Aorta (tissue), 5 donors: Measurements from ENCODE around the gene ATRAID. TPM values are rescaled to one million over a fixed set of nuclear protein-coding genes. Genes with fewer than 3 reads are reported as not detected.

Source experiments
- ATAC-seq: fragments of 200-7000 bp; cut with Tn5 transposase; one replicate; pipeline ENCODE4 v1.9.1; 2022; ENCODE audit warnings: moderate library complexity; ENCODE audit not compliant: low FRiP score
- DNase-seq, 2 donors: peaks; one replicate each; pipeline ENCODE4 v3.0.0-alpha.2; 2020
- H3K27ac ChIP-seq, 2 donors: one replicate each; pipeline ENCODE4 v1.5.1; 2013; ENCODE audit warnings: low read length in 2 of 2, mild to moderate bottlenecking in 2 of 2, moderate library complexity in 2 of 2, control low read depth in 1 of 2, inconsistent platforms in 1 of 2, low read depth in 1 of 2
- H3K27me3 ChIP-seq, 2 donors: one replicate each; pipeline ENCODE4 v1.6.1; 2013; ENCODE audit warnings: control low read depth in 1 of 2, low read length in 1 of 2, mild to moderate bottlenecking in 1 of 2, moderate library complexity in 1 of 2; ENCODE audit not compliant: insufficient read depth in 2 of 2, control insufficient read depth in 1 of 2
- H3K36me3 ChIP-seq, 2 donors: one replicate each; pipeline ENCODE4 v1.6.1; 2013; ENCODE audit warnings: control low read depth in 1 of 2, low read length in 1 of 2, mild to moderate bottlenecking in 1 of 2; ENCODE audit not compliant: insufficient read depth in 2 of 2, control insufficient read depth in 1 of 2
- H3K4me1 ChIP-seq, 2 donors: one replicate each; pipeline ENCODE4 v1.6.1; 2013; ENCODE audit warnings: low read length in 2 of 2, control low read depth in 1 of 2, mild to moderate bottlenecking in 1 of 2, moderate library complexity in 1 of 2; ENCODE audit not compliant: insufficient read depth in 2 of 2, control insufficient read depth in 1 of 2
- H3K4me3 ChIP-seq, 2 donors: one replicate each; pipeline ENCODE4 v1.5.1; 2013; ENCODE audit warnings: low read length in 2 of 2, control low read depth in 1 of 2, mild to moderate bottlenecking in 1 of 2
- H3K9me3 ChIP-seq: one replicate; pipeline ENCODE4 v1.6.1; 2013; ENCODE audit warnings: mild to moderate bottlenecking, low read length; ENCODE audit not compliant: control insufficient read depth
- WGBS, 2 donors: extraction: QIAGEN DNeasy Blood & Tissue Kit; methylation state at CpG; one replicate each; pipeline ENCODE4 v1.1.7; 2013; 5-methylcytosine and 5-hydroxymethylcytosine counted together
- intact Hi-C, 2 donors: fragments of 100-400 bp; cut with DNase I; formaldehyde crosslinking; loops; one replicate each; pipeline versions ENCODE4 v1.14.2 to v1.15.0; 2022
- long read RNA-seq, 2 donors: library from polyadenylated mRNA; unstranded; transcript quantifications; one replicate each; pipeline ENCODE4 v2.0.0, GENCODE V29; 2020 to 2021
- polyA plus RNA-seq, 2 donors: library from polyadenylated mRNA; stranded (reverse); fragments of 200-250 nt; gene quantifications; one replicate each; pipeline ENCODE4 v1.2.3, GENCODE V29; 2013
- total RNA-seq, 2 donors: library from RNA; stranded (reverse); fragmentation: NEBNext Ultra II Directional; extraction: Animal tissue kit (Norgen Biotek cat#: 25700); gene quantifications; one replicate each; pipeline ENCODE4 v1.2.1, GENCODE V29; 2021
- donor health status: healthy with polysubstance abuse.
- donor health status: Bipolar disorder and iron deficiency.
- donor health status: DM: no; HTN: no; CAD: no.
- donor health status: DM: no; HTN: no; CAD: no.
- donor health status: DM: yes; HTN: yes; CAD: no.

ATRAID gene, protein sequence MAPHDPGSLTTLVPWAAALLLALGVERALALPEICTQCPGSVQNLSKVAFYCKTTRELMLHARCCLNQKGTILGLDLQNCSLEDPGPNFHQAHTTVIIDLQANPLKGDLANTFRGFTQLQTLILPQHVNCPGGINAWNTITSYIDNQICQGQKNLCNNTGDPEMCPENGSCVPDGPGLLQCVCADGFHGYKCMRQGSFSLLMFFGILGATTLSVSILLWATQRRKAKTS
- total RNA-seq (10 to 100 TPM; 66.9 to 93.8 TPM), polyA plus RNA-seq (100 to 1,000 TPM; 144 to 176 TPM)
- long read RNA-seq, donor 1, transcript ATRAID-202 (7 exons, 1,059 nt): minor isoform, 21 of 85 reads
- long read RNA-seq, donor 1, transcript ATRAID-201 (7 exons, 1,240 nt): major isoform, 57 of 85 reads
- long read RNA-seq, donor 1, partial matches to known transcripts: 3 of 85 reads
- long read RNA-seq, donor 1, other reads (novel, unspliced or antisense): 4 of 85 reads
- long read RNA-seq, donor 2, transcript ATRAID-202 (7 exons, 1,059 nt): minor isoform, 17 of 73 reads
- long read RNA-seq, donor 2, transcript ATRAID-201 (7 exons, 1,240 nt): major isoform, 53 of 73 reads
- long read RNA-seq, donor 2, partial matches to known transcripts: 2 of 73 reads
- long read RNA-seq, donor 2, other reads (novel, unspliced or antisense): 1 of 73 reads

DNA sequence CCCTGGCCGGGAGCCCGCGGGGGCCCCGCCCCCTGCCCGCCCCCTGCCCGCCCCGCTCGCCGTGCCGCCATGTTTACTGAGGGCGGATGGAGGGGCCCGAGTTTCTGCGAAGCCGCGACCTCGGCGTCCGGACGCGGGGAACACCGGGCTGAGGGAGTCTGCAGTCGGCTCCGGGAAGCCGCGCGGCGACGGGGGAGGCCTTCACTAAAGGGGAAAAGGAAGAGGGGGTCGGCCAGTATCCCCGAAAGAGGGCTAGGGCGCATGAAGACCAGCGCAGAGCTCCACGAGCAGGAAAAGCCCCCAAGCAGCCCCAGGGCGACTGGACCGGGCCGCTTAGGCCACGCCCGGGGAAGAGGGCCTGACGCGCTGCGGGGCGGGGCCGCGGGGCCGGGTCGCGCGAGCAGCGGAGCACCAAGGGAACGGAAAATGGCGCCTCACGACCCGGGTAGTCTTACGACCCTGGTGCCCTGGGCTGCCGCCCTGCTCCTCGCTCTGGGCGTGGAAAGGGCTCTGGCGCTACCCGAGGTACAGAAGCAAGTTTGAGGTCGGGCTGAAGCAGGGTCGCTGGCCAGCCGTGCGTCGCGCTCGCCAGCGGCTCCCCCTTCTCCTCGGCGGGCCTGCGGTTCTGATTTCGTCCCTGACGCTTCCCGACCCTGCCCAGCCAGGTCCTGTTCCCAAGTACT lies at the start of gene ATRAID, which contains the start of gene SLC5A6:
Gene ATRAID, plus strand, starts transcription at position 99 of the 683 bp plus-strand sequence. Its CDS starts 328 bp downstream, at position 427.
Gene SLC5A6, minus strand, starts transcription at position 326 of the 683 bp plus-strand sequence. CDS start 4,618 bp downstream, outside the sequence.
- intact Hi-C loops: loop anchor here in 1 of 2 donors (5.0 kb wide), 1 partner anchor 80 kb away; the partner anchor contains the start of gene PREB
- 1% methylated on average over 55 to 73 of the region's 73 CpGs for WGBS, 2 donors

GRCh38 chr2:27162151-27163121 lies 49.4 kb upstream of the ATRAID start:
- no peaks in the 10 kb centered on the region for H3K27me3 ChIP-seq
- no peaks in the 10 kb centered on the region for H3K36me3 ChIP-seq
- intact Hi-C loops: no loop called here
- DNase-seq: no peak
- H3K27ac ChIP-seq: no peak overlapping the region
- H3K9me3 ChIP-seq: no peaks in the 10 kb centered on the region
- 82 to 83% methylated on average over 15 of the region's 15 CpGs for WGBS, 2 donors
- H3K4me1 ChIP-seq: no peaks in the 10 kb centered on the region
- ATAC-seq: no peak
- no peak overlapping the region for H3K4me3 ChIP-seq

More for the DNA sequence above, at the start of gene ATRAID, which contains the start of gene SLC5A6:
- H3K27ac ChIP-seq: peak within 1 kb of the TSS; percentile 65 to 97
- H3K36me3 ChIP-seq: peaks cover 0 to 2% of the 10 kb centered on the region in 2 donors
- peak; percentile 99 for ATAC-seq
- H3K4me3 ChIP-seq: peak within 1 kb of the TSS; percentile 63 to 83
- no peaks in the 10 kb centered on the region for H3K9me3 ChIP-seq
- H3K4me1 ChIP-seq: no peaks in the 10 kb centered on the region
- DNase-seq: peak; percentile 93 to 96
- no peaks in the 10 kb centered on the region for H3K27me3 ChIP-seq

GRCh38 chr2:27164960-27165763 lies 46.7 kb upstream of the ATRAID start:
- Histone ChIP-seq H3K4me1 (no peaks in the 10 kb centered on the region), H3K9me3 (no peaks in the 10 kb centered on the region), H3K27me3 (no peaks in the 10 kb centered on the region), H3K27ac (no peak overlapping the region), H3K36me3 (no peaks in the 10 kb centered on the region), H3K4me3 (no peak overlapping the region)
- DNase-seq (no peak), ATAC-seq (no peak)
- WGBS, 2 donors: 84 to 85% methylated on average over 8 of the region's 8 CpGs
- intact Hi-C loops: no loop called here

DNA sequence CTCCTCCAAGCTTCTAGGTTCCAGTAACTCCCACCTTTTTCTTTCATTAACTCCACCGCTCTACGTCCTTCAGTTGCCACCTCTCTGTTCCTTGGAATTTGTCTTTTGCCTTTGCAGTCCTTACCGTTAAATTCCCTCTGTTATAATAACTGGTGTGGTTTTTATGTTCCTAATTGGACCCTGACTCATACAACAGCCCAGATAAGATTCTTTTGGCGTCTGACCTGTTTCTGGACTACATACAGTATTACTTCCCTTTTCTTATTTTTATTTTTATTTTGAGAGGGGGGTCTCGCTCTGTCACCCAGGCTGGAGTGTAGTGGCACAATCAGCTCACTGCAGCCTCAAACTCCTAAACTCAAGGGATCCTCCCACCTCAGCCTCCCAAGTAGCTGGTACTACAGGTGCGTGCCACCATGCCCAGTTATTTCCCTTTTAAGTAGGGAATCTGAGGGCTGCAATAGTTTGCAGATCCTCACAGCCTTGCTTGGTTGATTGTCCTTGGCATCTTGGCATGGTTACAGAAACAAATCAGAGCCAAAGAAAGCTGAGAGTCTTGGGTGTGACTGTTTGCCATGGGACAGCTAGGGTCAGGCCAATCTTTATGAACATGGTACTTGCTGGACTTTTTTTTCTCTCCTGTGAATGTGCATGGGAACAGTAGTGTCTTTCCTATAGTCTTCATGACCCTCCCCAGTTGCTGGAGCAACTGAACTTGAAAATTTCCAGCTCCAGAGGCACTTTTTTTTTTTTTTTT lies 41.1 kb upstream of the ATRAID start:
- no peak overlapping the region for H3K27ac ChIP-seq
- H3K27me3 ChIP-seq: no peaks in the 10 kb centered on the region
- intact Hi-C loops: loop anchor here in 1 of 2 donors (5.0 kb wide), 1 partner anchor 112 kb away; the partner anchor contains the start of gene TRIM54
- no peak overlapping the region for H3K4me3 ChIP-seq
- H3K9me3 ChIP-seq: no peaks in the 10 kb centered on the region
- ATAC-seq: no peak
- WGBS, 2 donors: 61 to 64% methylated on average over 6 of the region's 6 CpGs
- H3K4me1 ChIP-seq: no peaks in the 10 kb centered on the region
- no peak for DNase-seq
- H3K36me3 ChIP-seq: no peaks in the 10 kb centered on the region

- no peaks in the 10 kb centered on the region for H3K9me3 ChIP-seq
- intact Hi-C loops: loop anchor here in 1 of 2 donors (5.0 kb wide), 1 partner anchor 111 kb away; the partner anchor contains the start of gene TRIM54
- WGBS, 2 donors: 73 to 80% methylated on average over 8 of the region's 8 CpGs
- no peak for ATAC-seq
- no peaks in the 10 kb centered on the region for H3K4me1 ChIP-seq
- H3K4me3 ChIP-seq: no peak overlapping the region
- H3K27me3 ChIP-seq: no peaks in the 10 kb centered on the region
- H3K27ac ChIP-seq: no peak overlapping the region
- no peak for DNase-seq
- H3K36me3 ChIP-seq: no peaks in the 10 kb centered on the region
These were observed 40.4 kb upstream of the ATRAID start for GRCh38 chr2:27171351-27171848.

DNA sequence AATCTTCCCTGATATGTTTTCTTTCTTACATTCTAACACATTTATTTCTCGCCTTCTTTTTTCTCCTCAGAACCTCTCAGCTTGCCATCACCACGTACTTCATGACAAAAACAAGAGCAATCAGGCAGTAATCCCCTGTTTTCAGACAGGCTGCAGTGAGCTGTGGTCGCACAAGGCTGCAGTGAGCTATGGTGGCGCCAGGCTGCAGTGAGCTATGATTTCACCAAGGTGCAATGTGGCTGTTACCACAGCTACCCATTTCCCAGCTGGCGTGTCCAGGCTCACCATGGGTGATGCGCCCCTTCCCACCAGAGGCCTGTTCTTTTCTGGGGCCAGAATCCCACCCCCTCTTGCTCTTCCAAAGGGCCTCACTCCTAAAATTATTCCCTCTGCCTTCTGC lies 37.2 kb upstream of the ATRAID start:
- H3K4me1 ChIP-seq: no peaks in the 10 kb centered on the region
- H3K36me3 ChIP-seq: no peaks in the 10 kb centered on the region
- H3K27me3 ChIP-seq: no peaks in the 10 kb centered on the region
- DNase-seq (no peak), ATAC-seq (no peak)
- H3K27ac ChIP-seq: no peak overlapping the region
- H3K4me3 ChIP-seq: no peak overlapping the region
- 55 to 66% methylated on average over 6 of the region's 6 CpGs for WGBS, 2 donors
- intact Hi-C loops: loop anchor here in 1 of 2 donors (5.0 kb wide), 1 partner anchor 108 kb away; the partner anchor contains the start of gene TRIM54
- no peaks in the 10 kb centered on the region for H3K9me3 ChIP-seq

DNA sequence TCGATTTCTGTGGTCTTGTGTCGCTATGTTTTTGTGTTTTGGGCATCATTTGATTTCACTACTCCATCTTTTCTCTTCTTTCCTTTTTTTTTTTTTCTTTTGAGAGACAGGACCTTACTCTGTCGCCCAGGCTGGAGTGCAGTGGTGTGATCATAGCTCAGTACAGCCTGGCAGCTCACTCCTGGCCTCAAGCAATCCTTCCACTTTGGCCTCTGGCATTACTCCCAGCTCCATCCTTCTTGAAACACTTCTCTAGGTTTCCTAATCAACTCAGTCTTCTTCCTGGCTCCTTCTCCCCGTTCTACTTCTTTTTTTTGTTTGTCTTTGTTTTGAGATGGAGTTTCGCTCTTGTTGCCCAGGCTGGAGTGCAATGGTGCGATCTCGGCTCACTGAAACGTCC lies 36.5 kb upstream of the ATRAID start:
- peak in 1 of 2 donors; percentile 53 for DNase-seq
- Histone ChIP-seq H3K36me3 (no peaks in the 10 kb centered on the region), H3K27ac (no peak overlapping the region), H3K9me3 (no peaks in the 10 kb centered on the region), H3K4me1 (no peaks in the 10 kb centered on the region), H3K27me3 (no peaks in the 10 kb centered on the region), H3K4me3 (no peak overlapping the region)
- ATAC-seq: no peak
- intact Hi-C loops: no loop called here
- 66 to 70% methylated on average over 8 of the region's 8 CpGs for WGBS, 2 donors
